ENCODE results near the gene SLC24A2. TPM values are rescaled to one million over a fixed set of nuclear protein-coding genes. Genes with fewer than 3 reads are reported as not detected.

The SLC24A2 gene
- total and polyA plus RNA-seq, 2 donors (not counting 1 experiment from before 2014, with no cell fraction given), result not detected

GRCh38 chr9:19784136-19784535 lies 4.7 kb downstream of the SLC24A2 start:
- H3K4me2 ChIP-seq (replicated peaks; ENCODE audit: low read depth, low read length, poor library complexity, severe bottlenecking), result no peak overlapping the region
- Mint-ChIP-seq H3K27ac (no peak overlapping the region), H3K4me1 (no peaks in the 10 kb centered on the region), H3K27me3 (peaks cover 17% of the 10 kb centered on the region), H3K4me3 (no peak overlapping the region), H3K9me3 (ENCODE audit: insufficient read depth) (no peaks in the 10 kb centered on the region)
- no peaks in the 10 kb centered on the region for H3K36me3 ChIP-seq (replicated peaks in 1 of 2; ENCODE audit: control extremely low read depth in 1 of 2, control insufficient read depth in 1 of 2, extremely low read depth in 1 of 2, insufficient read depth in 2 of 2, low read length in 1 of 2)
- ATAC-seq (ENCODE audit: low read depth) (no peak), DNase-seq (no peak)
- H3K27ac ChIP-seq (ENCODE audit: low read length in 2 of 2), result no peak overlapping the region
- H3K79me2 ChIP-seq (ENCODE audit: control insufficient read depth, insufficient read depth, low read length), result no peaks in the 10 kb centered on the region
- H3K9ac ChIP-seq (ENCODE audit: low read length), result no peak overlapping the region
- TF ChIP-seq EZH2 (IDR thresholded peaks at IDR 0.05; ENCODE audit: borderline replicate concordance, insufficient read depth, low read depth, low read length, poor library complexity, severe bottlenecking) (no peak), CTCF (IDR thresholded peaks at IDR 0.05) (no peak)
- no peaks in the 10 kb centered on the region for H3K4me1 ChIP-seq (ENCODE audit: control insufficient read depth in 2 of 2, insufficient read depth in 2 of 2, low read length in 2 of 2)
- CTCF ChIA-PET, result no interaction called here
- no peak overlapping the region for H2AFZ ChIP-seq (ENCODE audit: insufficient read depth, low read depth, low read length, poor library complexity, severe bottlenecking)
- H3K9me3 ChIP-seq (ENCODE audit: control extremely low read depth in 1 of 3, control insufficient read depth in 2 of 3, insufficient read depth in 1 of 3, low read length in 2 of 3), result peaks cover 0 to 2% (median 0%) of the 10 kb centered on the region in 3 donors
- POLR2A ChIA-PET, result no interaction called here
- intact Hi-C loops (cut with micrococcal nuclease), result no loop called here
- H4K20me1 ChIP-seq (ENCODE audit: control insufficient read depth, insufficient read depth, low read length, poor library complexity, severe bottlenecking), result no peaks in the 10 kb centered on the region
- H3K4me3 ChIP-seq (ENCODE audit: control extremely low read depth in 1 of 5, extremely low read depth in 1 of 5, insufficient read depth in 1 of 5, low read depth in 2 of 5, low read length in 4 of 5), result no peak overlapping the region
- 90% methylated on average over 2 of the region's 4 CpGs for WGBS (ENCODE audit: insufficient coverage)
- H3K27me3 ChIP-seq (replicated peaks in 1 of 4; ENCODE audit: control extremely low read depth in 1 of 4, control insufficient read depth in 3 of 4, insufficient read depth in 4 of 4, low read length in 3 of 4), result peaks cover 0 to 9% (median 3%) of the 10 kb centered on the region in 4 experiments

GRCh38 chr9:19783500-19783899 lies 5.3 kb downstream of the SLC24A2 start:
- H3K4me1 ChIP-seq (ENCODE audit: control insufficient read depth in 2 of 2, insufficient read depth in 2 of 2, low read length in 2 of 2), result no peaks in the 10 kb centered on the region
- DNase-seq (no peak), ATAC-seq (ENCODE audit: low read depth) (no peak)
- Mint-ChIP-seq H3K9me3 (ENCODE audit: insufficient read depth) (peaks cover 3% of the 10 kb centered on the region), H3K27ac (no peak overlapping the region), H3K27me3 (peaks cover 17% of the 10 kb centered on the region), H3K4me3 (no peak overlapping the region), H3K4me1 (no peaks in the 10 kb centered on the region)
- peaks cover 0 to 8% (median 2%) of the 10 kb centered on the region in 4 experiments for H3K27me3 ChIP-seq (replicated peaks in 1 of 4; ENCODE audit: control extremely low read depth in 1 of 4, control insufficient read depth in 3 of 4, insufficient read depth in 4 of 4, low read length in 3 of 4)
- ChIA-PET CTCF (no interaction called here), POLR2A (no interaction called here)
- no peak overlapping the region for H3K4me3 ChIP-seq (ENCODE audit: control extremely low read depth in 1 of 5, extremely low read depth in 1 of 5, insufficient read depth in 1 of 5, low read depth in 2 of 5, low read length in 4 of 5)
- no peaks in the 10 kb centered on the region for H3K9me3 ChIP-seq (ENCODE audit: control extremely low read depth in 1 of 3, control insufficient read depth in 2 of 3, insufficient read depth in 1 of 3, low read length in 2 of 3)
- H3K4me2 ChIP-seq (replicated peaks; ENCODE audit: low read depth, low read length, poor library complexity, severe bottlenecking), result no peak overlapping the region
- intact Hi-C loops (cut with micrococcal nuclease), result no loop called here
- H3K36me3 ChIP-seq (replicated peaks in 1 of 2; ENCODE audit: control extremely low read depth in 1 of 2, control insufficient read depth in 1 of 2, extremely low read depth in 1 of 2, insufficient read depth in 2 of 2, low read length in 1 of 2), result no peaks in the 10 kb centered on the region
- no peak for TF ChIP-seq EZH2 (IDR thresholded peaks at IDR 0.05; ENCODE audit: borderline replicate concordance, insufficient read depth, low read depth, low read length, poor library complexity, severe bottlenecking)
- no peak for TF ChIP-seq CTCF (IDR thresholded peaks at IDR 0.05)
- no peak overlapping the region for H3K9ac ChIP-seq (ENCODE audit: low read length)
- no CpG with 5 or more reads among the region's 2 CpGs for WGBS (ENCODE audit: insufficient coverage)
- no peaks in the 10 kb centered on the region for H3K79me2 ChIP-seq (ENCODE audit: control insufficient read depth, insufficient read depth, low read length)
- no peak overlapping the region for H3K27ac ChIP-seq (ENCODE audit: low read length in 2 of 2)
- no peaks in the 10 kb centered on the region for H4K20me1 ChIP-seq (ENCODE audit: control insufficient read depth, insufficient read depth, low read length, poor library complexity, severe bottlenecking)
- H2AFZ ChIP-seq (ENCODE audit: insufficient read depth, low read depth, low read length, poor library complexity, severe bottlenecking), result no peak overlapping the region

All from B cell (primary cell).